ENCODE measurements around the gene GABRA5. TPM values are rescaled to one million over a fixed set of nuclear protein-coding genes. Genes with fewer than 3 reads are reported as not detected.
"Not testable (repeated sequence)": the region's sequence is repeated elsewhere in the genome, so short reads cannot be mapped to it uniquely, and the experiment has no call there.

GABRA5 gene
- total and polyA plus RNA-seq, 2 of the 4 experiments (the other 2 are of a cell fraction), result 4.0 to 7.3 TPM

DNA sequence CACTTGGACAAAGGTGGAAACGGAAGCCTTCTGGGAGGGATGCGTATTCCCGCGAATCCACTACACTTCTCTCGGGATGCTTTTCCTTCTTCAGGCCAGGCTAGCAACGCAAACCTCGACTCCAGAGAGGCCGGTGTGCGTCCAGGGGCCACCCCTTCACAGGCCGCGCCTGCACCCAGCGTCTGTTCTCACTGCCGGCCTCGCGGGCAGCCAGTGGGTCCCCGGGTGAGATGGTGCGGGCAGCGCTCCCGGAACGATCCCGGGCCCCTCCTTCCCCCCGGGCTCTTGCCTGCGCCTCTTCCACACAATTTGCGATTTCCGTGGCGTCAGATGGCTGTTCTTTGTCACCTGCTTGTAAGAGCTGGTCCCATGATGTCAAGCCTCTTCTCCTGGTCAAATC lies 27.3 kb downstream of the GABRA5 start:
- no peak overlapping the region for H3K56ac ChIP-seq (ENCODE audit: extremely low read depth, insufficient read depth, low read length)
- H3K27me3 ChIP-seq (ENCODE audit: control insufficient read depth, insufficient read depth, low read length), result no peaks in the 10 kb centered on the region
- ChIA-PET CTCF (no interaction called here), POLR2A (ENCODE audit: unreplicated experiment) (no interaction called here)
- H2BK20ac ChIP-seq (ENCODE audit: low read depth, low read length), result no peak overlapping the region
- no peak overlapping the region for H3K18ac ChIP-seq (ENCODE audit: low read depth, low read length)
- no peak overlapping the region for H2BK120ac ChIP-seq (ENCODE audit: low read depth, low read length)
- DNase-seq (no peak), ATAC-seq (ENCODE audit: low read depth) (no peak)
- no TSS peak for BruUV-seq (replicated peaks)
- H3K23ac ChIP-seq (ENCODE audit: low read depth, low read length), result no peak overlapping the region
- H4K8ac ChIP-seq (ENCODE audit: low read depth in 2 of 2, low read length in 2 of 2), result no peak overlapping the region
- H2AFZ ChIP-seq (replicated peaks; ENCODE audit: low read length, poor library complexity), result no peak overlapping the region
- H3K9me1 ChIP-seq (ENCODE audit: insufficient read depth, low read length), result no peaks in the 10 kb centered on the region
- H3K79me1 ChIP-seq (ENCODE audit: low read depth in 1 of 2, low read length in 2 of 2), result no peaks in the 10 kb centered on the region
- H4K5ac ChIP-seq (ENCODE audit: low read depth, low read length), result no peak overlapping the region
- H2BK15ac ChIP-seq (ENCODE audit: low read depth, low read length), result no peak overlapping the region
- H3K4me3 ChIP-seq (ENCODE audit: insufficient read depth, low read depth, low read length), result no peak overlapping the region
- dilution Hi-C loops (cut with HindIII; ENCODE audit: low sequenced_read_pairs, unreplicated experiment) (no loop called here), intact Hi-C loops (cut with micrococcal nuclease) (no loop called here), in situ Hi-C loops (cut with MboI; ENCODE audit: low sequenced_read_pairs) (loop anchor here (25.0 kb wide), 1 partner anchor 1218 kb away; no protein-coding TSS in a partner anchor)
- no peak overlapping the region for H2BK5ac ChIP-seq (ENCODE audit: low read depth, low read length, poor library complexity, severe bottlenecking)
- TF ChIP-seq MAFK (IDR thresholded peaks at IDR 0.05; ENCODE audit: low read depth, low read length), result no peak
- no peaks in the 10 kb centered on the region for H3K36me3 ChIP-seq (ENCODE audit: control insufficient read depth, insufficient read depth, low read length)
- 0 out of 2 replicates have a peak, but pooled peaks cover 3% of the 10 kb centered on the region for H3K9me3 ChIP-seq (ENCODE audit: control insufficient read depth, insufficient read depth, low read length)
- no peaks in the 10 kb centered on the region for H4K20me1 ChIP-seq (ENCODE audit: insufficient read depth, low read length)
- H3K14ac ChIP-seq (replicated peaks; ENCODE audit: low read depth, low read length), result no peak overlapping the region
- H3K4me2 ChIP-seq (ENCODE audit: low read depth, low read length), result no peak overlapping the region
- H3K4ac ChIP-seq (ENCODE audit: low read depth, low read length), result no peak overlapping the region
- no peak overlapping the region for H3K9ac ChIP-seq (ENCODE audit: low read depth, low read length)
- H2AK5ac ChIP-seq (ENCODE audit: low read depth, low read length), result no peak overlapping the region
- H2AK9ac ChIP-seq (replicated peaks; ENCODE audit: low read depth, low read length, poor library complexity), result no peak overlapping the region
- H3K4me1 ChIP-seq (ENCODE audit: control insufficient read depth, insufficient read depth, low read length), result no peaks in the 10 kb centered on the region
- no peak overlapping the region for H3K27ac ChIP-seq (ENCODE audit: insufficient read depth, low read length)
- no peak overlapping the region for H4K91ac ChIP-seq (ENCODE audit: insufficient read depth, low read depth, low read length)
- WGBS, 2 experiments (ENCODE audit: extremely low coverage in 2 of 2, insufficient read length in 1 of 2), result 65% methylated on average over 17 of the region's 26 CpGs; no CpG with 5 or more reads in 1 of the 2 experiments

DNA sequence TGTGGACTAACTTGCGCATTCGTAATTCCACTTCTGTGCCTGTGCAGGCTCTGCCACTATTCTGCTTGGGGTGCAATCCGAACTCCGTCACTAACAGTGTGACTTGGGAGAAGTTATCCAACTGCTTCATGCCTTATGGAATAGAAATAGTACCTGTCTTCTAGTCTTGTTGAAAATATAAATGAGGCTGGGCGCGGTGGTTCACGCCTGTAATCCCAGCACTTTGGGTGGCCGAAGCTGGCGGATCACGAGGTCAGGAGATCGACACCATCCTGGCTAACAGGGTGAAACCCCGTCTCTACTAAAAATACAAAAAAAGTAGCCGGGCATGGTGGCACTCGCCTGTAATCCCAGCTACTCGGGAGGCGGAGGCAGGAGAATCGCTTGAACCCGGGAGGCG lies 28.5 kb downstream of the GABRA5 start:
- WGBS, 2 experiments (ENCODE audit: extremely low coverage in 2 of 2, insufficient read length in 1 of 2), result 87% methylated on average over 12 of the region's 19 CpGs; no CpG with 5 or more reads in 1 of the 2 experiments
- H3K4ac ChIP-seq (ENCODE audit: low read depth, low read length); H3K14ac ChIP-seq (replicated peaks; ENCODE audit: low read depth, low read length); H3K4me3 ChIP-seq (ENCODE audit: insufficient read depth, low read depth, low read length); H2AK5ac ChIP-seq (ENCODE audit: low read depth, low read length); H3K27ac ChIP-seq (ENCODE audit: insufficient read depth, low read length); ATAC-seq (ENCODE audit: low read depth); POLR2A ChIA-PET (ENCODE audit: unreplicated experiment); H3K9me1 ChIP-seq (ENCODE audit: insufficient read depth, low read length); H2AK9ac ChIP-seq (replicated peaks; ENCODE audit: low read depth, low read length, poor library complexity); H2BK20ac ChIP-seq (ENCODE audit: low read depth, low read length); H4K5ac ChIP-seq (ENCODE audit: low read depth, low read length); H3K56ac ChIP-seq (ENCODE audit: extremely low read depth, insufficient read depth, low read length); H3K36me3 ChIP-seq (ENCODE audit: control insufficient read depth, insufficient read depth, low read length); H2BK5ac ChIP-seq (ENCODE audit: low read depth, low read length, poor library complexity, severe bottlenecking); H2AFZ ChIP-seq (replicated peaks; ENCODE audit: low read length, poor library complexity); H3K79me1 ChIP-seq (ENCODE audit: low read depth in 1 of 2, low read length in 2 of 2); H3K9ac ChIP-seq (ENCODE audit: low read depth, low read length); H4K91ac ChIP-seq (ENCODE audit: insufficient read depth, low read depth, low read length); H4K20me1 ChIP-seq (ENCODE audit: insufficient read depth, low read length); BruUV-seq (replicated peaks); H3K27me3 ChIP-seq (ENCODE audit: control insufficient read depth, insufficient read depth, low read length); H3K9me3 ChIP-seq (ENCODE audit: control insufficient read depth, insufficient read depth, low read length); intact Hi-C loops (cut with micrococcal nuclease); DNase-seq; dilution Hi-C loops (cut with HindIII; ENCODE audit: low sequenced_read_pairs, unreplicated experiment); H2BK15ac ChIP-seq (ENCODE audit: low read depth, low read length); H3K4me1 ChIP-seq (ENCODE audit: control insufficient read depth, insufficient read depth, low read length); H3K4me2 ChIP-seq (ENCODE audit: low read depth, low read length); H3K18ac ChIP-seq (ENCODE audit: low read depth, low read length); H4K8ac ChIP-seq (ENCODE audit: low read depth in 2 of 2, low read length in 2 of 2); CTCF ChIA-PET; H2BK120ac ChIP-seq (ENCODE audit: low read depth, low read length); H3K23ac ChIP-seq (ENCODE audit: low read depth, low read length): not testable (repeated sequence)
- in situ Hi-C loops (cut with MboI; ENCODE audit: low sequenced_read_pairs), result loop anchor here (25.0 kb wide), 1 partner anchor 1217 kb away; no protein-coding TSS in a partner anchor

Data from IMR-90 (cell line).